Suprapubic skin (tissue), 3 donors: ENCODE results near the gene SH3PXD2B.

Source experiments
- POLR2AphosphoS5 ChIP-seq, 3 donors: sonication (generic); formaldehyde crosslinking; IDR thresholded peaks; one replicate each; pipeline ENCODE4 v1.6.1; 2017; ENCODE audit warnings: antibody characterized with exemption in 3 of 3
- TF ChIP-seq, protein P1 (sequence below), 2 donors: fragments of 200-600 bp in 1 of 2; fragments of 450-650 bp in 1 of 2; sonication (generic) in 1 of 2; IDR thresholded peaks; one replicate each; pipeline ENCODE4 v1.5.1; 2016 to 2019; ENCODE audit warnings: antibody characterized with exemption in 2 of 2, mild to moderate bottlenecking in 1 of 2, moderate library complexity in 1 of 2

DNA sequence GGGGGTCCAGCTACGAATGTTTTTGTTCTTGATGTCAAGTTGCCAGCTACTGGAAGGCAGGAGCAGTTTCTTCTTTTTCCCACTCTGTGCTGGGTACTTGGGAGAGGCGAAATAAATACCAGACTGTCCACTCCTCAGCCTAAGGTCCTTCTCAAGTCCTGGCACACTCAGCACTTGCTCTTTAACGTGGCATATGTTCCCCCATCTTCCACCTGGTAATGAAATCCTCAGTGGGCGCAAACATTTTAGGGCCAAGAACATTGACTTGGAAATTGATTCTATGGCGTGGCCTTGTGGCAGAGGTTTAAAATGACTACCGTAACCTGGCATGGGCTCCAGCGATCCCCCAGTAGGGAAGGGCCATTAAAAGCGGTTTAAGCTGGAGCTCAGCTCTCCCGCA is 119.7 kb downstream of the SH3PXD2B start:
- TF ChIP-seq, protein P1, sequence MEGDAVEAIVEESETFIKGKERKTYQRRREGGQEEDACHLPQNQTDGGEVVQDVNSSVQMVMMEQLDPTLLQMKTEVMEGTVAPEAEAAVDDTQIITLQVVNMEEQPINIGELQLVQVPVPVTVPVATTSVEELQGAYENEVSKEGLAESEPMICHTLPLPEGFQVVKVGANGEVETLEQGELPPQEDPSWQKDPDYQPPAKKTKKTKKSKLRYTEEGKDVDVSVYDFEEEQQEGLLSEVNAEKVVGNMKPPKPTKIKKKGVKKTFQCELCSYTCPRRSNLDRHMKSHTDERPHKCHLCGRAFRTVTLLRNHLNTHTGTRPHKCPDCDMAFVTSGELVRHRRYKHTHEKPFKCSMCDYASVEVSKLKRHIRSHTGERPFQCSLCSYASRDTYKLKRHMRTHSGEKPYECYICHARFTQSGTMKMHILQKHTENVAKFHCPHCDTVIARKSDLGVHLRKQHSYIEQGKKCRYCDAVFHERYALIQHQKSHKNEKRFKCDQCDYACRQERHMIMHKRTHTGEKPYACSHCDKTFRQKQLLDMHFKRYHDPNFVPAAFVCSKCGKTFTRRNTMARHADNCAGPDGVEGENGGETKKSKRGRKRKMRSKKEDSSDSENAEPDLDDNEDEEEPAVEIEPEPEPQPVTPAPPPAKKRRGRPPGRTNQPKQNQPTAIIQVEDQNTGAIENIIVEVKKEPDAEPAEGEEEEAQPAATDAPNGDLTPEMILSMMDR (IDR thresholded peaks at IDR 0.05): no peak
- TF ChIP-seq POLR2AphosphoS5 (IDR thresholded peaks at IDR 0.05): no peak
